Left hindlimb (tissue), 1 donor: ENCODE data around the gene KXD1.
"Not testable (repeated sequence)": the region's sequence is repeated elsewhere in the genome, so short reads cannot be mapped to it uniquely, and the experiment has no call there.

Source experiments
- DNase-seq: peaks from one replicate; pipeline ENCODE4 v3.0.0-alpha.2; 2018

Gene KXD1

GRCh38 chr19:18557411-18558201, at the start of gene KXD1:
Gene KXD1 (plus strand): TSS chr19:18557870. CDS start chr19:18562057, 4,187 bp downstream.
- peak; percentile 96 for DNase-seq

DNA sequence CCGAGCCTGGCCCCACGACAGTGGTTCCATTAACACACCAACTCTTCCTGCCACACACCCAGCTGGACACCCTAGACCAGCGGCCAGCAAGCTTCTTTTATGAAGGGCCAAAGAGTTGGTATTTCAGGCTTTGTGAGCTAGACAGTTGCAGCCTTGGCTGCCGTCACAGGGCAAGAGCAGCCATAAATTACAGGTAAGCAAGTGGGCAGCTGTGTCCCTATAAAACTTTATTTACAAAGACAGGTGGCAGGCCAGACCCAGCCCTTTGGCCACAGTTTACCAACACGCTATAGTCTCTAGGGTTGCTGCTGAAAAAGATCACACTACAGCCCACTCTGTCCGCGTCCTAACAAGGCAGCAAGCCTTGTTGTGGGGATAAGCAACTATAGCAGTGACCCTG, 49.1 kb upstream of the KXD1 start:
- DNase-seq = no peak

DNA sequence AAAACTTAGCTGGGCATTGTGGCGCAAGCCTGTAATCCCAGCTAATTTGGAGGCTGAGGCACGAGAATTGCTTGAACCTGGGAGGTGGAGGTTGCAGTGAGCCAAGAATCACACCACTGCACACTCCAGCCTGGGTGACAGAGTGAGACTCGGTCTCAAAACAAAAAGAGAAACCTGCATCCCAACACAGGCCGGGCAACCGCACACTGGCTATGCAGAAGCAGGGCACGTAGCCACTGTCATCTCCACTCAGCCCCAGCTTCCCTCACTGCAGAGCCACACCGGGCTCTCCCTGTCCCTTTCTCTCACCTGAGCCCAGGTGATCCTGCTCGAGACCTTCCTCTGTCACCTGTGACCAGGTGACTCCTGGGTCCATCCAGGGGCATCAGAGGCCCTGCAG, 47.5 kb upstream of the KXD1 start:
- DNase-seq = no peak

GRCh38 chr19:18513868-18514267, 43.8 kb upstream of the KXD1 start:
- DNase-seq = no peak

- no peak for DNase-seq
These were observed 42.6 kb upstream of the KXD1 start for GRCh38 chr19:18514800-18515682.

- DNase-seq = no peak
These were observed 41.7 kb upstream of the KXD1 start for GRCh38 chr19:18515959-18516358.

DNA sequence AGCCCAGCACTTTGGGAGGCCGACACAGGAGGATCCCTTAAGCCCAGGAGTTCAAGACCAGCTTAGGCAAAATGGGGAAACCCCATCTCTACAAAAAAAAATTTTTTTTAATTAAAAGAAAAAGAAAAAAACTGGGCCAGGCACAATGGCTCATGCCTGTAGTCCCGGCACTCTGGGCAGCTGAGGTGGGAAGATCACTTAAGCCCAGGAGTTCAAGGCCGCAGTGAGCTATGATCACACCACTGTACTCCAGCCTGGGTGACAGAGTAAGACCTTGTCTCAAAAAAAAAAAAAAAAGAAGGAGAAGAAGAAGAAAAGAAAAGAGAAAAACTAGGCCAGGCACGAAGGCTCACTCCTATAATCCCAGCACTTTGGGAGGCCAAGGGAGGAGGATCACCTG, 40.1 kb upstream of the KXD1 start:
- no peak for DNase-seq

DNA sequence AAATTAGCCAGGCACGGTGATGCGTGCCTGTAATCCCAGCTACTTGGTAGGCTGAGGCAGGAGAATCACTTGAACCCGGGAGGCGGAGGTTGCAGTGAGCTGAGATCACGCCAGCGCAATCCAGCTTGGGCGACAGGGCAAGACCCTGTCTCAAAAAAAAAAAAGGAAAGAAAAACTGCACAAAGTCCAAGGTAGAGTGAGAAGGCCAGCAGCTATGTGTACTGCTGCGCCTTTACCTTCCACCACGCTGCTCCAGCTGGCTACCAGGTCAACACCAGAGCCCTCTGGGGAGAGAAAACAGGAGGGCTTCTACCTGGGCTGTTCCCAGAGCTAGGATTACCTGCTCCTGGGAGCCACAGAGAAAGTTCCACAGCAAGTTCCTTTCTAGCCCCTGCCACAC, 39.0 kb upstream of the KXD1 start:
- no peak for DNase-seq

GRCh38 chr19:18519962-18520847, 37.5 kb upstream of the KXD1 start:
- DNase-seq = peak; percentile 71

DNA sequence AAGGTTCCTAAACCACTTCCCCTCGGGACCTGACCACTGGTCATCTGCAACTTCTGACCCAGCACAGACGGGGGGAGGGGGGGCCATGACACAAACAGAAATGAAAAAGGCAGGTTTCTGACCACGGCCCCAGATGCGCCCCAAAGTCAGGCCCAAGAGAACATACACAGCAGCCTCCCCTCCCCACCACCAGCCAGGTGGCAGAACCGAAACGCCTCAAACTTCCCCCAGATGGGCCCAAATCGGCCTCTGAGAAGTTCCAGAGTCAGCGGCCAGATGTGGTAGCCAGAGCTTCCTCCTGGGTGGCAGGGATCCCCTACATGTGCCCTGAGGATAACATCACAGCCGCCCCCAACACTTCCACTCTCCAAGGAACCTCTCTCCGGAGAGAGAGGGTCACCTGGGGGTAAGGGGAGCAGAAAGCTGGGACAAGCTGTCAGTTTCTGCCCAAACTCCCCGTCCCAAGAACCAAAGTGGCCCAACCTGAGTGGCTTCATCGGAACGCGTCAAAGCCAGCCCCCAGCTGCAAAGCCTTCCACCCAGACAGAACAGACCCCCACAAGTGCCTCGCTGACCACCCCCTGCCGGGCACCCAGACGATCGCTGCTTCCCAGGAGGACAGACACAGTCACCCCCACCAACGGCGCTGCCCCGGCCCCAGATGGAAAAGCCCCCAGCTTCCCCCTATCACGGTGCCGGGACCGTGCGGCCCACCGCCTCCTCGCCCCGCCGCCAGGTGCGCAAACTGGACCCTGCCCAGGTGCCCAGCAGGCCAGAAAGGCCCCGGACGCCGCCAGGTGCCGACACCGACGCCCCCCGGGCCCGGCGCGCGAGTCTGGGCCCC, 36.6 kb upstream of the KXD1 start:
- peak; percentile 49 for DNase-seq

DNA sequence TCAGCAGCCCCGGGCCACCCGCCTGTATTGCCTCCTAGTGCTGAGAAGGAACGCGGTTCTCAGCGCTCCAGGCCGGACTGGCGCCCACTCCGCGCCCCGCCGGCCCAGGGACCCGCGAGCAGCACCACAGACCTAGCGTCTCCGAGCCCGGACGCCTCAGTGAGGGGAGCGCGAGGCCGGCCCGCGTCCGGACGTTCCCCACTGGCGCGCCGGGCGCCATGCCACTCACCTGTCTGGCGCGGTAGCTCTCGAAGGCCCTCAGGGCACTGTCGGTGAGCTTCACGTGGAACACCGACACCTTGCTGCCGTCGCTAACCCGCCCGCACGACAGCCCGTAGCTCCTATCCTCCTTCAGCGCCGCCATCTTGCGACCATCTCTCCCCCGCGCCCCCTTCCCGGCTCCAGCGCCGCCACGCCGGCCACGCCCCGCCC, 36.0 kb upstream of the KXD1 start, which contains the start of gene ELL:
TSS of gene ELL (minus strand) at position 379 of the 432 bp plus-strand sequence. CDS start at position 364, 15 bp downstream.
- no peak for DNase-seq

- peak; percentile 100 for DNase-seq
These were observed 35.4 kb upstream of the KXD1 start for GRCh38 chr19:18522124-18522861.

GRCh38 chr19:18522862-18523440, 34.7 kb upstream of the KXD1 start:
- DNase-seq = not testable (repeated sequence)

DNA sequence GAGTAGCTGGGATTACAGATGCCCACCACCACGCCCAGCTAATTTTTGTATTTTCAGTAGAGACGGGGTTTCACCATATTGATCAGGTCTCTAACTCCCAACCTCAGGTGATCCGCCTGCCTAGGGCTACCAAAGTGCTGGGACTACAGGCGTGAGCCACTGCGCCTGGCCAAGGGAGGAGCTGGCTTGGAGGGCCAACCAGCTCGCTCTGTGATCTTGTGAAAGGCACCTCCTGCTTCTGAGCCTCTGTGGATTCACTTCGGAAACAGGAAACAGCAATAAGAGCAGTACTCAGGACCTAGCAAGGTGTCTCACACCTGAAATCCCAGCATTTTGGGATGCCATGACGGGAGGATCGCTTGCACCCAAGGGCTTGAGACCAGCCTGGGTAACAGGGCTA, 33.8 kb upstream of the KXD1 start:
- DNase-seq = no peak

- no peak for DNase-seq
These were observed 31.4 kb upstream of the KXD1 start for GRCh38 chr19:18526316-18526715.

GRCh38 chr19:18529782-18530181, 27.9 kb upstream of the KXD1 start:
- DNase-seq = no peak

DNA sequence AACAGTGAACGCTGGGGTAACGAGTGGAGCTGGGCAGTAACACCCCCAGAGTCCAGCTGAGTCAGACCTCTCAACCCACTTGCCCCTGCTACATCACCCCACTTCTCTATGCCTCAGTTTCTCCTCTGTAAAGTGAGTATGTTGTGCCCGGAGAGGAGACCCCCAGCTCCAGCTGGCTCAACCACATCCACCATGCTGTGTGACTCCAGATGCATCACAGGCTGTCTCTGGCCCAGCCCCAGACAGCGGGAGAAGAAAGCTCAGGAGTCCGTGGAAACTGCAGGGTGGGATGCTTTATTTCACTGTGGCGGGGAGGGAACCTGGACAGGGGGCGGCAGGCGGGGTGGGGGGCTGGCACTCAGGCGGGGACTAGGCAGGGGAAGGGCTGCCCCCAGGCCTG, 26.2 kb upstream of the KXD1 start:
- no peak for DNase-seq

GRCh38 chr19:18532168-18532890, 25.3 kb upstream of the KXD1 start:
- no peak for DNase-seq

DNA sequence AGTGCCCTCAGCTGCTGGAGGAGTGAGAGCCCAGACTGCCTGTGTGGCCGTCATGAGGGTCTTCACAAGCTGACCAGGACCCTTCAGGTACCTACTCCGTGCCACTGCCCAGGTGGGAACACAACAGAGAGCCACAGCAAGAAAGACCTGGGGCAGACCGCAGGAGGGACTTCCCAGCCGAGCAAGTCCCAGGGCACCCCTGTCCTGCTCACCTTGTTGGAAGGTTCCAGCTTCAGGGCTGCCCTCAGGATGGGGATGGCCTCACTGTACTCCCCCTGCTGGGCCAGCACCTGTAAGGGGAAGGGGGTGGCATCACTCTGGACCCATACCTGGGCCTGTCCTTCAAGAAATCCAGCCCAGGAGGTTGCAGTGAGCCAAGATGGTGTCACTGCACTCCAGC, 24.6 kb upstream of the KXD1 start:
- DNase-seq = no peak

- DNase-seq = no peak
These were observed 21.2 kb upstream of the KXD1 start for GRCh38 chr19:18536475-18536874.
